DOHH2 (cell line): Measurements from ENCODE around the gene CST6.

Source experiments
- EZH2phosphoT487 ChIP-seq: fragments of 200-600 bp; sonication (generic); IDR thresholded peaks from 2 replicates; pipeline ENCODE4 v1.6.1; 2017; ENCODE audit warnings: borderline replicate concordance, mild to moderate bottlenecking, antibody characterized with exemption, low read length, moderate library complexity, mixed read lengths
- TF ChIP-seq, protein P1 (sequence below): fragments of 200-600 bp; sonication (generic); IDR thresholded peaks from one replicate; pipeline ENCODE4 v1.5.1; 2014; ENCODE audit warnings: antibody characterized with exemption, mild to moderate bottlenecking, low read depth, low read length; ENCODE audit not compliant: poor library complexity, severe bottlenecking

DNA sequence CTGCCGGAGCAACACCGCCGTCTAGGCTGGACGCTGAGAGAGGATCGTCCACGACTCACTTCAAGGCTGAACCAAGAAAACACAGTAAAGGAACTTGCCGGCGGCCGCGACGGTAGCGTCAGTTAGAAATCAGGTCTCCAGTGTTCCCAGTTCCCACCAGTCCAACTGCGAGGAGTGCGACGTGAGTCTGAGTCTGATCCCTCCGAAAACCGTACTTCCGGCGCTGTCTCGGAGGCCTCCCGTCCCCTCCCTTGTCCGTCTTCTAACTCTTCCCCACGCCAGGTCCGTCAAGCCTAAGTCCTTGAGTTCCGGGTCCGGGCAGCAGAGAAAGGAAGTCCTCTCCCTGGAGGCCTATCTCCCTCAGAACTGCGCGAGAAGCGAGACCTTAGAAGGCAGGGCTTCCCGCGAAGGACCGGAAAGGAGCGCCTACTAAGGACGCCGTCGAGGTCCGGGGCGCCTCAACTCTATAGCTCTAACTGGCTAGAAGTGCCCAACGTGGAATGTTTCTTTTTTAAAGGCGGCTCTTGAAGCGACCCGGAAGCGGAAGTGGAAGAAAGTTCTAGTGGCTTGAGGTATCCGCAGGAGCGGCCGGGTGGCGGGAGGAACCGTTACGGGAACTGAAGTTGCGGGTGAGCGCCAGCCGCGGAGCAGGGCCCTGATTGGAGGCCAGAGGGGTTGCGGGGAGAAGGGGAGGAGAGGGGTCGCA, 9.7 kb upstream of the CST6 start, which contains the start of the genes BANF1 and EIF1AD:
- TF ChIP-seq, protein P1, sequence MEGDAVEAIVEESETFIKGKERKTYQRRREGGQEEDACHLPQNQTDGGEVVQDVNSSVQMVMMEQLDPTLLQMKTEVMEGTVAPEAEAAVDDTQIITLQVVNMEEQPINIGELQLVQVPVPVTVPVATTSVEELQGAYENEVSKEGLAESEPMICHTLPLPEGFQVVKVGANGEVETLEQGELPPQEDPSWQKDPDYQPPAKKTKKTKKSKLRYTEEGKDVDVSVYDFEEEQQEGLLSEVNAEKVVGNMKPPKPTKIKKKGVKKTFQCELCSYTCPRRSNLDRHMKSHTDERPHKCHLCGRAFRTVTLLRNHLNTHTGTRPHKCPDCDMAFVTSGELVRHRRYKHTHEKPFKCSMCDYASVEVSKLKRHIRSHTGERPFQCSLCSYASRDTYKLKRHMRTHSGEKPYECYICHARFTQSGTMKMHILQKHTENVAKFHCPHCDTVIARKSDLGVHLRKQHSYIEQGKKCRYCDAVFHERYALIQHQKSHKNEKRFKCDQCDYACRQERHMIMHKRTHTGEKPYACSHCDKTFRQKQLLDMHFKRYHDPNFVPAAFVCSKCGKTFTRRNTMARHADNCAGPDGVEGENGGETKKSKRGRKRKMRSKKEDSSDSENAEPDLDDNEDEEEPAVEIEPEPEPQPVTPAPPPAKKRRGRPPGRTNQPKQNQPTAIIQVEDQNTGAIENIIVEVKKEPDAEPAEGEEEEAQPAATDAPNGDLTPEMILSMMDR, result no peak
- no peak for TF ChIP-seq EZH2phosphoT487
